Stomach (tissue), 9 donors: ENCODE data around the gene FGF12. TPM values are rescaled to one million over a fixed set of nuclear protein-coding genes. Genes with fewer than 3 reads are reported as not detected.

Experiments used
- DNase-seq, 2 donors: peaks; one replicate each; pipeline versions ENCODE4 v3.0.0 to v3.0.0-alpha.2; 2013 to 2019
- H3K27ac ChIP-seq, 5 donors: fragments of 200-600 bp in 4 of 5; sonication (generic) in 4 of 5; one replicate each; pipeline ENCODE4 v1.5.1; 2013 to 2019; ENCODE audit warnings: mild to moderate bottlenecking in 1 of 5, moderate library complexity in 1 of 5
- H3K27me3 ChIP-seq, 3 donors: fragments of 200-600 bp; sonication (generic); one replicate each; pipeline ENCODE4 v1.5.1; 2017 to 2019; ENCODE audit warnings: mixed run types in 1 of 3
- H3K36me3 ChIP-seq, 4 donors: fragments of 200-600 bp; sonication (generic); 1 replicate in 3 of 4; 2 replicates in 1 of 4; pipeline ENCODE4 v1.5.1; 2016 to 2019
- H3K4me1 ChIP-seq, 4 donors: fragments of 200-600 bp; sonication (generic); one replicate each; pipeline ENCODE4 v1.5.1; 2016 to 2019
- H3K4me3 ChIP-seq, 4 donors: fragments of 200-600 bp; sonication (generic) in 3 of 4; one replicate each; pipeline ENCODE4 v1.5.1; 2016 to 2019; ENCODE audit warnings: mild to moderate bottlenecking in 1 of 4
- H3K9me3 ChIP-seq, 4 donors: fragments of 200-600 bp; sonication (generic); one replicate each; pipeline ENCODE4 v1.5.1; 2016 to 2019
- EP300 ChIP-seq: sonication (generic); formaldehyde crosslinking; IDR thresholded peaks from one replicate; pipeline ENCODE4 v1.6.1; 2017; ENCODE audit warnings: antibody characterized with exemption
- POLR2A ChIP-seq, 4 donors: fragments of 450-650 bp; IDR thresholded peaks; one replicate each; pipeline ENCODE4 v1.6.1; 2016; ENCODE audit warnings: antibody characterized with exemption in 4 of 4, control low read depth in 2 of 4, mild to moderate bottlenecking in 1 of 4, moderate library complexity in 1 of 4
- POLR2AphosphoS5 ChIP-seq, 3 donors: sonication (generic); formaldehyde crosslinking; IDR thresholded peaks; one replicate each; pipeline ENCODE4 v1.6.1; 2016; ENCODE audit warnings: antibody characterized with exemption in 3 of 3
- WGBS, 5 donors: extraction: QIAGEN DNeasy Blood & Tissue Kit in 3 of 5; methylation state at CpG; one replicate each; pipeline versions ENCODE4 v1.1.5 to v1.1.7; 2013 to 2018; 5-methylcytosine and 5-hydroxymethylcytosine counted together
- intact Hi-C: fragments of 100-400 bp; cut with DNase I; formaldehyde crosslinking; loops from one replicate; pipeline ENCODE4 v1.15.1; 2023; ENCODE audit warnings: low total_unique reads
- polyA plus RNA-seq, 3 donors: library from polyadenylated mRNA; stranded (reverse); fragments of 200-250 nt; gene quantifications; one replicate each; pipeline ENCODE4 v1.2.3, GENCODE V29; 2013
- total RNA-seq, 5 donors: library from RNA; depleted of rRNA; stranded (reverse); fragments of >200 nt; gene quantifications; one replicate each; pipeline versions ENCODE4 v1.1.0 to v1.2.3, GENCODE V29; 2014 to 2016
- TF ChIP-seq, protein P1 (sequence below), 7 experiments: fragments of 450-650 bp in 4 of 7; fragments of 200-600 bp in 3 of 7; sonication (generic) in 3 of 7; IDR thresholded peaks; one replicate each; pipeline ENCODE4 v1.5.1; 2016 to 2019; ENCODE audit warnings: antibody characterized with exemption in 7 of 7, control low read depth in 2 of 7, mild to moderate bottlenecking in 1 of 7
- donor health status: healthy with polysubstance abuse.
- donor health status: Bipolar disorder and iron deficiency.
- donor health status: healthy.

Gene FGF12
- total and polyA plus RNA-seq, 8 donors = 0.45 to 5.0 (median 0.88) TPM; not detected in 1

DNA sequence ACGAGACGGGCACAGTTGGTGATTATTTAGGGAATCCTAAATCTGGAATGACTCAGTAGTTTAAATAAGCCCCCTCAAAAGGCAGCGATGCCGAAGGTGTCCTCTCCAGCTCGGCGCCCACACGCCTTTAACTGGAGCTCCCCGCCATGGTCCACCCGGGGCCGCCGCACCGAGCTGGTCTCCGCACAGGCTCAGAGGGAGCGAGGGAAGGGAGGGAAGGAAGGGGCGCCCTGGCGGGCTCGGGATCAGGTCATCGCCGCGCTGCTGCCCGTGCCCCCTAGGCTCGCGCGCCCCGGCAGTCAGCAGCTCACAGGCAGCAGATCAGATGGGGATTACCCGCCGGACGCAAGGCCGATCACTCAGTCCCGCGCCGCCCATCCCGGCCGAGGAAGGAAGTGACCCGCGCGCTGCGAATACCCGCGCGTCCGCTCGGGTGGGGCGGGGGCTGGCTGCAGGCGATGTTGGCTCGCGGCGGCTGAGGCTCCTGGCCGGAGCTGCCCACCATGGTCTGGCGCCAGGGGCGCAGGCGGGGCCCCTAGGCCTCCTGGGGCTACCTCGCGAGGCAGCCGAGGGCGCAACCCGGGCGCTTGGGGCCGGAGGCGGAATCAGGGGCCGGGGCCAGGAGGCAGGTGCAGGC, 318.0 kb downstream of the FGF12 start:
- H3K4me1 ChIP-seq = peaks cover 4 to 29% (median 22%) of the 10 kb centered on the region in 4 donors
- peak in 1 of 2 donors; percentile 75 for DNase-seq
- 1 to 3% (median 2%) methylated on average over 19 to 61 of the region's 61 CpGs for WGBS, 5 donors
- H3K27me3 ChIP-seq = peaks cover 3 to 51% (median 30%) of the 10 kb centered on the region in 3 donors
- peak overlapping the region in 2 of 5 donors; percentile 11 to 37 for H3K27ac ChIP-seq
- peak overlapping the region; percentile 50 to 63 (median 54) for H3K4me3 ChIP-seq
- TF ChIP-seq POLR2A (IDR thresholded peaks at IDR 0.05) = no peak
- TF ChIP-seq POLR2AphosphoS5 (IDR thresholded peaks at IDR 0.05) = no peak
- TF ChIP-seq EP300 = no peak
- TF ChIP-seq, protein P1, sequence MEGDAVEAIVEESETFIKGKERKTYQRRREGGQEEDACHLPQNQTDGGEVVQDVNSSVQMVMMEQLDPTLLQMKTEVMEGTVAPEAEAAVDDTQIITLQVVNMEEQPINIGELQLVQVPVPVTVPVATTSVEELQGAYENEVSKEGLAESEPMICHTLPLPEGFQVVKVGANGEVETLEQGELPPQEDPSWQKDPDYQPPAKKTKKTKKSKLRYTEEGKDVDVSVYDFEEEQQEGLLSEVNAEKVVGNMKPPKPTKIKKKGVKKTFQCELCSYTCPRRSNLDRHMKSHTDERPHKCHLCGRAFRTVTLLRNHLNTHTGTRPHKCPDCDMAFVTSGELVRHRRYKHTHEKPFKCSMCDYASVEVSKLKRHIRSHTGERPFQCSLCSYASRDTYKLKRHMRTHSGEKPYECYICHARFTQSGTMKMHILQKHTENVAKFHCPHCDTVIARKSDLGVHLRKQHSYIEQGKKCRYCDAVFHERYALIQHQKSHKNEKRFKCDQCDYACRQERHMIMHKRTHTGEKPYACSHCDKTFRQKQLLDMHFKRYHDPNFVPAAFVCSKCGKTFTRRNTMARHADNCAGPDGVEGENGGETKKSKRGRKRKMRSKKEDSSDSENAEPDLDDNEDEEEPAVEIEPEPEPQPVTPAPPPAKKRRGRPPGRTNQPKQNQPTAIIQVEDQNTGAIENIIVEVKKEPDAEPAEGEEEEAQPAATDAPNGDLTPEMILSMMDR (IDR thresholded peaks at IDR 0.05) = no peak
- intact Hi-C loops = no loop called here
- H3K36me3 ChIP-seq = no peaks in the 10 kb centered on the region
- H3K9me3 ChIP-seq = no peaks in the 10 kb centered on the region

DNA sequence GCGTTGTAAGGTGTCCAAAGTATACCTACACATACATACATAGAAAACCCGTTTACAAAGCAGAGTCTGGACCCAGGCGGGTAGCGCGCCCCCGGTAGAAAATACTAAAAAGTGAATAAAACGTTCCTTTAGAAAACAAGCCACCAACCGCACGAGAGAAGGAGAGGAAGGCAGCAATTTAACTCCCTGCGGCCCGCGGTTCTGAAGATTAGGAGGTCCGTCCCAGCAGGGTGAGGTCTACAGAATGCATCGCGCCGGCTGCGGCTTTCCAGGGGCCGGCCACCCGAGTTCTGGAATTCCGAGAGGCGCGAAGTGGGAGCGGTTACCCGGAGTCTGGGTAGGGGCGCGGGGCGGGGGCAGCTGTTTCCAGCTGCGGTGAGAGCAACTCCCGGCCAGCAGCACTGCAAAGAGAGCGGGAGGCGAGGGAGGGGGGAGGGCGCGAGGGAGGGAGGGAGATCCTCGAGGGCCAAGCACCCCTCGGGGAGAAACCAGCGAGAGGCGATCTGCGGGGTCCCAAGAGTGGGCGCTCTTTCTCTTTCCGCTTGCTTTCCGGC, 318.6 kb downstream of the FGF12 start:
- H3K27ac ChIP-seq = peak overlapping the region in 1 of 5 donors; percentile 37
- no peaks in the 10 kb centered on the region for H3K36me3 ChIP-seq
- H3K4me1 ChIP-seq = peaks cover 4 to 29% (median 22%) of the 10 kb centered on the region in 4 donors
- H3K27me3 ChIP-seq = peaks cover 3 to 51% (median 30%) of the 10 kb centered on the region in 3 donors
- intact Hi-C loops = no loop called here
- TF ChIP-seq, protein P1 (IDR thresholded peaks at IDR 0.05) = no peak
- TF ChIP-seq POLR2AphosphoS5 (IDR thresholded peaks at IDR 0.05) = no peak
- no peak for TF ChIP-seq POLR2A (IDR thresholded peaks at IDR 0.05)
- TF ChIP-seq EP300 = no peak
- no peaks in the 10 kb centered on the region for H3K9me3 ChIP-seq
- H3K4me3 ChIP-seq = peak overlapping the region; percentile 50 to 63 (median 54)
- peak in 1 of 2 donors; percentile 51 for DNase-seq
- WGBS, 5 donors = 0 to 3% (median 1%) methylated on average over 36 to 41 of the region's 41 CpGs

DNA sequence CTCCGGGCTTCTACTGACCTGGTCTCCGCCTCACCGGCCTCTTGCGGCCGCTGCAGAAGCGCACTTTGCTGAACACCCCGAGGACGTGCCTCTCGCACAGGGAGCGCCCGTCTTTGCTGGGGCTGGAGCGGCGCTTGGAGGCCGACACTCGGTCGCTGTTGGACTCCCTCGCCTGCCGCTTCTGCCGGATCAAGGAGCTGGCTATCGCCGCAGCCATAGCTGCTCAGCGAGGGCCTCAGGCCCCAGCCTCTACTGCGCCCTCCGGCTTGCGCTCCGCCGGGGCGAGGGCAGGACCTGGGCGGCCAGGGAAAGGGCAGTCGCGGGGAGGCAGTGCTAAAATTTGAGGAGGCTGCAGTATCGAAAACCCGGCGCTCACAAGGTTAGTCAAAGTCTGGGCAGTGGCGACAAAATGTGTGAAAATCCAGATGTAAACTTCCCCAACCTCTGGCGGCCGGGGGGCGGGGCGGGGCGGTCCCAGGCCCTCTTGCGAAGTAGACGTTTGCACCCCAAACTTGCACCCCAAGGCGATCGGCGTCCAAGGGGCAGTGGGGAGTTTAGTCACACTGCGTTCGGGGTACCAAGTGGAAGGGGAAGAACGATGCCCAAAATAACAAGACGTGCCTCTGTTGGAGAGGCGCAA, 319.2 kb downstream of the FGF12 start:
- Histone ChIP-seq H3K4me1 (peaks cover 4 to 29% (median 22%) of the 10 kb centered on the region in 4 donors), H3K27me3 (peaks cover 3 to 51% (median 30%) of the 10 kb centered on the region in 3 donors), H3K4me3 (peak overlapping the region; percentile 50 to 63 (median 54)), H3K27ac (no peak overlapping the region), H3K9me3 (no peaks in the 10 kb centered on the region), H3K36me3 (no peaks in the 10 kb centered on the region)
- WGBS, 5 donors = 3 to 6% (median 5%) methylated on average over 32 to 50 of the region's 50 CpGs
- intact Hi-C loops = no loop called here
- peak in 1 of 2 donors; percentile 67 for DNase-seq
- TF ChIP-seq, protein P1 (IDR thresholded peaks at IDR 0.05) = no peak
- TF ChIP-seq POLR2AphosphoS5 (IDR thresholded peaks at IDR 0.05) (no peak), POLR2A (IDR thresholded peaks at IDR 0.05) (no peak), EP300 (no peak)

DNA sequence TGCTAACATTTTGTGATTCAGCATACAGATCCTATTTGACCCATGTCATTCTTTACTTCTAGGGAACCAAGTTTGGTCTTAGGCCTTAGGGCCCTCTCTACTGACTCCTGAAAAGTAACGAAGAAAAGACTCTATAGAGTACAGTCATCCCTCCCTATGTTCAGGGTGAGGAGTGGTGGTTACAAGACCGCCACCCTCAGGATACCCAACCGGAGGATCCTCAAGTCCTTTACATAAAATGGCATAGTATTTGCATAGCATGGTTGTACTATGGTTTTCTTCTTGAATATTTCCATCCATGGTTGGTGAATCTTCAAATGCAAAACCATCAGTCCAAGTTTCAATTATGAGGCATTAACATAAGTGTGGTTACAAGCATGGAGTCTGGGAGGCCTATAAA, 327.6 kb downstream of the FGF12 start:
- no peaks in the 10 kb centered on the region for H3K4me1 ChIP-seq
- H3K27me3 ChIP-seq = no peaks in the 10 kb centered on the region
- intact Hi-C loops = no loop called here
- H3K4me3 ChIP-seq = no peak overlapping the region
- TF ChIP-seq EP300 (no peak), POLR2AphosphoS5 (IDR thresholded peaks at IDR 0.05) (no peak), POLR2A (IDR thresholded peaks at IDR 0.05) (no peak)
- TF ChIP-seq, protein P1 (IDR thresholded peaks at IDR 0.05) = no peak
- no peaks in the 10 kb centered on the region for H3K36me3 ChIP-seq
- 85 to 98% (median 92%) methylated on average over 3 of the region's 3 CpGs for WGBS, 5 donors
- no peak for DNase-seq
- H3K27ac ChIP-seq = no peak overlapping the region
- no peaks in the 10 kb centered on the region for H3K9me3 ChIP-seq
